ENCODE measurements around the gene C10orf71. TPM values are rescaled to one million over a fixed set of nuclear protein-coding genes. Genes with fewer than 3 reads are reported as not detected.

C10orf71 gene
- total and polyA plus RNA-seq, 2 of the 8 experiments (the other 6 are each of a cell fraction or from before 2014, with no cell fraction given), result not detected

DNA sequence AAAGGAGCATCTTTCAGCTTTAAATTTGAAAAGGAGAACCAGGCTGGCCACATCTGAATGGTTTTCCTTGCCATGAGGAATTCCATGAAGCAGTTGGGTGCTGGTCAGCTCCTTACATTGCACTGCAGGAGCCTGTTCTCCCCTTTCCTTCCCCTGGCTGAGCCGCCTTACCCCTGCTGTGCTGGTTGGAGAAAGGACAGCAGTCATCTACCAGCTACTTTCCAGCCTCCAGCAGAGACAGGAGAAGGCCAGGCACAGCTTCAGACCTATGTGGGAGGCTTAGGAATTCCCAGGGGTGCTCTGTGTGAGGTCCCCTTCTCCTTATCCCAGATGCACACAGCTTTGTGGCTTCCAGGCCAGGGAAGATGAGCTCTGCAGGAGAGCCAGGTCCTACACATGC, 4.7 kb downstream of the C10orf71 start:
- Histone ChIP-seq H3K56ac (replicated peaks; ENCODE audit: insufficient read length, low read depth, low read length) (no peak overlapping the region), H2BK12ac (ENCODE audit: low read depth, low read length) (no peak overlapping the region), H4K8ac (ENCODE audit: extremely low read depth, insufficient read depth, low read length) (no peak overlapping the region), H3K9ac (replicated peaks in 1 of 4; ENCODE audit: extremely low read depth in 1 of 4, low read depth in 3 of 4, low read length in 3 of 4) (no peak overlapping the region), H3K36me3 (ENCODE audit: control insufficient read depth in 2 of 4, insufficient read depth in 4 of 4, low read length in 3 of 4) (no peaks in the 10 kb centered on the region), H2AFZ (ENCODE audit: low read length) (no peak overlapping the region), H3K4ac (replicated peaks; ENCODE audit: insufficient read length, low read depth, low read length) (no peak overlapping the region), H3K14ac (ENCODE audit: insufficient read length) (no peak overlapping the region), H2BK120ac (replicated peaks; ENCODE audit: low read depth, low read length) (no peak overlapping the region), H3K4me3 (ENCODE audit: extremely low read depth in 1 of 4, insufficient read depth in 2 of 4, low read depth in 3 of 4, low read length in 4 of 4) (no peak overlapping the region), H3K79me1 (ENCODE audit: low read depth, low read length) (no peaks in the 10 kb centered on the region), H3K9me3 (ENCODE audit: insufficient read depth in 2 of 2, low read depth in 1 of 2, low read length in 1 of 2) (no peaks in the 10 kb centered on the region), H3K79me2 (ENCODE audit: control insufficient read depth in 1 of 2, insufficient read depth in 2 of 2, low read length in 2 of 2) (no peaks in the 10 kb centered on the region), H4K20me1 (replicated peaks in 1 of 2; ENCODE audit: control insufficient read depth in 1 of 2, insufficient read depth in 2 of 2, low read length in 2 of 2) (no peaks in the 10 kb centered on the region), H3K23me2 (ENCODE audit: low read depth, low read length) (no peaks in the 10 kb centered on the region), H3K23ac (ENCODE audit: insufficient read length) (no peak overlapping the region), H2BK20ac (ENCODE audit: low read length) (no peak overlapping the region), H2BK5ac (ENCODE audit: low read depth, low read length) (no peak overlapping the region), H3K18ac (ENCODE audit: extremely low read depth, low read length) (no peak overlapping the region), H2AK5ac (ENCODE audit: low read depth, low read length) (no peak overlapping the region), H4K5ac (ENCODE audit: insufficient read length, low read depth, low read length) (no peak overlapping the region), H4K91ac (replicated peaks; ENCODE audit: insufficient read length, low read length) (no peak overlapping the region), H3K4me1 (replicated peaks in 1 of 4; ENCODE audit: control insufficient read depth in 3 of 4, insufficient read depth in 4 of 4, low read length in 3 of 4) (peaks cover 0 to 9% (median 3%) of the 10 kb centered on the region in 4 experiments; a peak in 3 of 7 replicates), H2BK15ac (ENCODE audit: low read length) (no peak overlapping the region), H3K4me2 (ENCODE audit: insufficient read depth in 1 of 2, low read depth in 2 of 2, low read length in 2 of 2) (0 out of 4 replicates have a peak overlapping the region, but pooled peaks of 1 of the 2 experiments have one; percentile 1), H3K27ac (ENCODE audit: low read depth, low read length) (no peak overlapping the region), H3K27me3 (replicated peaks in 1 of 4; ENCODE audit: control insufficient read depth in 3 of 4, extremely low read depth in 1 of 4, insufficient read depth in 3 of 4, low read length in 3 of 4) (no peaks in the 10 kb centered on the region)
- WGBS, 2 experiments (ENCODE audit: extremely low coverage in 1 of 2, insufficient coverage in 1 of 2, insufficient read length in 1 of 2, insufficient replicate concordance in 2 of 2, low coverage in 1 of 2, low lambda C conversion rate in 2 of 2, missing lambda C conversion rate in 1 of 2), result 44% methylated on average over 1 of the region's 1 CpG; no CpG with 5 or more reads in 1 of the 2 experiments
- FAIRE-seq (no peak), DNase-seq (ENCODE audit: low read depth in 1 of 2, low spot score in 2 of 2) (no peak)
- POLR2A ChIA-PET (ENCODE audit: partially characterized antibody), result no interaction called here
- CTCF ChIA-PET (ENCODE audit: partially characterized antibody), result interaction anchor here (0.6 to 2.5 kb wide), 4 partner anchors 14 to 109 kb away, joined by 3 to 8 read pairs (median 5); no protein-coding TSS in a partner anchor
- TF ChIP-seq SUZ12 (IDR thresholded peaks at IDR 0.05; ENCODE audit: low read length) (no peak), HDAC2 (IDR thresholded peaks at IDR 0.05; ENCODE audit: borderline replicate concordance in 1 of 2, low read depth in 2 of 2, low read length in 2 of 2) (peak in 1 of 2 experiments; percentile 40; a peak in 1 of 4 replicates), RNF2 (IDR thresholded peaks at IDR 0.05; ENCODE audit: borderline replicate concordance, low read depth, low read length, missing control alignments, poor library complexity, severe bottlenecking) (no peak)
